Measurements from ENCODE around the gene CBFA2T3.

Gene CBFA2T3

DNA sequence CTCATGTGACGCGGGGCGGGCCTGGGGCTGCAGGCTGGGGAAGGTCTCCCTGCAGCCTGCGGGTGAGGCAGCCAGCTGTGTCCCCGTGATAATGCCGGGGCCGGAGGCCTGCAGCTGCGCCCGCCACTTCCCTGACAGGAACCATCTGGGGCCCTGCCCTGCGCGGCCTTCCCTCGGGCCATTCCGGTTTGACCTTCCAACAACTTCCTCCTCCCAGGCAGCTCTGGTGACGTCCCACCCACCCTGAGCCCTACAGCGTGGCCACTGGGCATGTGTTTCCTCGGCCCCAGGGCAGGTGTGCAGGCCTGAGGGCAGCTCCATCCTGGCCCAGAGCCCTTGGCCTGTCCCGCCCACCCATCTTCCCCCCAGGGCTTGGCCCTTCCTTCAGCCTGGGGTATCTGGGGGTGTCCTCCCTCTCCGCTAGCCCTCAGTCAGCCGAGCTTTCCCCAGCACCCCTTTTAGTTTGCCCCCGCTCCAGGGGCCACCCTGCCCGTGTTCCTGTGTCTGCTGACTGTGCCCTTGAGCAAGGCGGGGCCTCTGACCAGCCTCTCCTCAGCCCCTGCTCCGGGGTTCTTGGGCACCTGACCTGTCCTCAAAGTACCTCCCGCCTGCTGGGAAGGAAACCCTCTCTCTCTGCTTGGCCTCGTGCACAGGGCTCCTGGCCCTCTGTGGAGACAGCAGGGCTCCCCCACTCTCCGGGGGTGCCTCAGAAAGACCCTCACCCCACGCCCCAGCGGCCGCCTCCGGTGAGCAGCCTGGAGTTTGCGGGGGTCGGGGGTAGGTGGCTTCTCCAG, at the start of gene CBFA2T3:
Gene CBFA2T3, minus strand, starts transcription at position 190 of the 794 bp plus-strand sequence. CDS start 400 bp downstream, outside the sequence.
- no peak within 1 kb of the TSS for H3K27ac ChIP-seq
- TF ChIP-seq ZFX (IDR thresholded peaks at IDR 0.05; ENCODE audit: borderline replicate concordance), result no peak
- TF ChIP-seq, protein P1, sequence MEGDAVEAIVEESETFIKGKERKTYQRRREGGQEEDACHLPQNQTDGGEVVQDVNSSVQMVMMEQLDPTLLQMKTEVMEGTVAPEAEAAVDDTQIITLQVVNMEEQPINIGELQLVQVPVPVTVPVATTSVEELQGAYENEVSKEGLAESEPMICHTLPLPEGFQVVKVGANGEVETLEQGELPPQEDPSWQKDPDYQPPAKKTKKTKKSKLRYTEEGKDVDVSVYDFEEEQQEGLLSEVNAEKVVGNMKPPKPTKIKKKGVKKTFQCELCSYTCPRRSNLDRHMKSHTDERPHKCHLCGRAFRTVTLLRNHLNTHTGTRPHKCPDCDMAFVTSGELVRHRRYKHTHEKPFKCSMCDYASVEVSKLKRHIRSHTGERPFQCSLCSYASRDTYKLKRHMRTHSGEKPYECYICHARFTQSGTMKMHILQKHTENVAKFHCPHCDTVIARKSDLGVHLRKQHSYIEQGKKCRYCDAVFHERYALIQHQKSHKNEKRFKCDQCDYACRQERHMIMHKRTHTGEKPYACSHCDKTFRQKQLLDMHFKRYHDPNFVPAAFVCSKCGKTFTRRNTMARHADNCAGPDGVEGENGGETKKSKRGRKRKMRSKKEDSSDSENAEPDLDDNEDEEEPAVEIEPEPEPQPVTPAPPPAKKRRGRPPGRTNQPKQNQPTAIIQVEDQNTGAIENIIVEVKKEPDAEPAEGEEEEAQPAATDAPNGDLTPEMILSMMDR (IDR thresholded peaks at IDR 0.05), result no peak

GRCh38 chr16:89026121-89026612, 49.2 kb upstream of the CBFA2T3 start:
- TF ChIP-seq, protein P1 (IDR thresholded peaks at IDR 0.05), result no peak
- no peak for TF ChIP-seq ZFX (IDR thresholded peaks at IDR 0.05; ENCODE audit: borderline replicate concordance)
- no peak overlapping the region for H3K27ac ChIP-seq

GRCh38 chr16:89025636-89026035, 48.6 kb upstream of the CBFA2T3 start:
- H3K27ac ChIP-seq, result no peak overlapping the region
- TF ChIP-seq, protein P1 (IDR thresholded peaks at IDR 0.05), result no peak
- TF ChIP-seq ZFX (IDR thresholded peaks at IDR 0.05; ENCODE audit: borderline replicate concordance), result no peak

- no peak for TF ChIP-seq ZFX (IDR thresholded peaks at IDR 0.05; ENCODE audit: borderline replicate concordance)
- TF ChIP-seq, protein P1 (IDR thresholded peaks at IDR 0.05), result no peak
These were observed 47.6 kb upstream of the CBFA2T3 start for GRCh38 chr16:89024546-89025060.

GRCh38 chr16:89023621-89024511, 46.9 kb upstream of the CBFA2T3 start:
- H3K27ac ChIP-seq, result no peak overlapping the region
- TF ChIP-seq, protein P1 (IDR thresholded peaks at IDR 0.05), result no peak
- TF ChIP-seq ZFX (IDR thresholded peaks at IDR 0.05; ENCODE audit: borderline replicate concordance), result no peak

More at GRCh38 chr16:89024546-89025060, 47.6 kb upstream of the CBFA2T3 start:
- no peak overlapping the region for H3K27ac ChIP-seq

- TF ChIP-seq ZFX (IDR thresholded peaks at IDR 0.05; ENCODE audit: borderline replicate concordance), result no peak
- TF ChIP-seq, protein P1 (IDR thresholded peaks at IDR 0.05), result no peak
- no peak overlapping the region for H3K27ac ChIP-seq
These were observed 46.1 kb upstream of the CBFA2T3 start for GRCh38 chr16:89023151-89023551.

Measured in 22Rv1 (cell line).